ENCODE results near the gene LMX1A. TPM values are rescaled to one million over a fixed set of nuclear protein-coding genes. Genes with fewer than 3 reads are reported as not detected.

Gene LMX1A
- total RNA-seq, 6 experiments from 2014 or later, result not detected

DNA sequence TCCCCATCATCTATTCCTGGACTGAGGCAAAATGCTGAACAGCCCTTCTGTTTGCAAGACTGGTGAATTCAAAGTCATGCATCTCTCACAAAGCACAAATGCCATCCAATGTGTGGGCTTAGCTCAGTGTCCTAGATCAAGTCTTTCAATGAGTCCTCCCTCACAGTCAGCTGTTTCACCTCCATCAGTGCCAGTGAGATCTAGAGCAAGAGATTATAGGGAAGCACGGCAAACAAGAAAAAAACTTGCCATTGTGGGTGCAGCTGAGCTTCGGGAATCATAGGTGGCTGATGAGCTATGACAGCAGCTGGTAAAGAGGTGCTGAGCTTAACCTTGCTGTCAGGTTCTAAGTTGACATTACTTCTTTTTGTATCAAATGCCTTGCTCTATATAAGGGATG lies 130.2 kb downstream of the LMX1A start:
- Mint-ChIP-seq H3K4me1 (ENCODE audit: low read depth) (no peaks in the 10 kb centered on the region), H3K36me3 (ENCODE audit: low read depth) (no peaks in the 10 kb centered on the region), H3K27me3 (ENCODE audit: insufficient read depth) (no peaks in the 10 kb centered on the region; the same call in 1 of the 2 replicates), H3K27ac (no peak overlapping the region), H3K9me3 (peaks cover 5% of the 10 kb centered on the region), H3K4me3 (no peak overlapping the region)
- TF ChIP-seq, protein P1, sequence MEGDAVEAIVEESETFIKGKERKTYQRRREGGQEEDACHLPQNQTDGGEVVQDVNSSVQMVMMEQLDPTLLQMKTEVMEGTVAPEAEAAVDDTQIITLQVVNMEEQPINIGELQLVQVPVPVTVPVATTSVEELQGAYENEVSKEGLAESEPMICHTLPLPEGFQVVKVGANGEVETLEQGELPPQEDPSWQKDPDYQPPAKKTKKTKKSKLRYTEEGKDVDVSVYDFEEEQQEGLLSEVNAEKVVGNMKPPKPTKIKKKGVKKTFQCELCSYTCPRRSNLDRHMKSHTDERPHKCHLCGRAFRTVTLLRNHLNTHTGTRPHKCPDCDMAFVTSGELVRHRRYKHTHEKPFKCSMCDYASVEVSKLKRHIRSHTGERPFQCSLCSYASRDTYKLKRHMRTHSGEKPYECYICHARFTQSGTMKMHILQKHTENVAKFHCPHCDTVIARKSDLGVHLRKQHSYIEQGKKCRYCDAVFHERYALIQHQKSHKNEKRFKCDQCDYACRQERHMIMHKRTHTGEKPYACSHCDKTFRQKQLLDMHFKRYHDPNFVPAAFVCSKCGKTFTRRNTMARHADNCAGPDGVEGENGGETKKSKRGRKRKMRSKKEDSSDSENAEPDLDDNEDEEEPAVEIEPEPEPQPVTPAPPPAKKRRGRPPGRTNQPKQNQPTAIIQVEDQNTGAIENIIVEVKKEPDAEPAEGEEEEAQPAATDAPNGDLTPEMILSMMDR (IDR thresholded peaks at IDR 0.05), result no peak
- DNase-seq, result no peak

DNA sequence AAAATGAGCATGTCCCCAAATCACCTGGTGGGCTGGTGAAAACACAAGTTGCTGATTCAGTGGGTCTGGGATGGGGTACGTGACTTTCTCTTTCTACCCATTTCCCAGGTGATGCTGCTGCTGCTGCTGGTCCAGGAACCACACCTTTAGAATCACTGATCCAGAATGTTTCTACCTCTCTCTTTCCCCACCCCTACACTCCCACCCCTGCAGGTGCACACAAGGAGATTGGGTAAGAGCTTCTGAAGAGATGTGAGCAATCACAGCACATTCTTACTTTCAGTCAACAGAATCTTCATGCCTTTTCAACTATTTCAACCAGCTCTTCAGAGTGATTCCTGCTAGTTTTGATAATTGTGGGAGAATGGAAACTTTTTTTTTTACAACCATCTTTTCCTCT lies 130.9 kb downstream of the LMX1A start:
- Mint-ChIP-seq H3K4me3 (no peak overlapping the region), H3K27me3 (ENCODE audit: insufficient read depth) (no peaks in the 10 kb centered on the region; the same call in 1 of the 2 replicates), H3K9me3 (peaks cover 5% of the 10 kb centered on the region), H3K36me3 (ENCODE audit: low read depth) (no peaks in the 10 kb centered on the region), H3K27ac (no peak overlapping the region), H3K4me1 (ENCODE audit: low read depth) (no peaks in the 10 kb centered on the region)
- TF ChIP-seq, protein P1 (IDR thresholded peaks at IDR 0.05), result no peak
- DNase-seq, result no peak

DNA sequence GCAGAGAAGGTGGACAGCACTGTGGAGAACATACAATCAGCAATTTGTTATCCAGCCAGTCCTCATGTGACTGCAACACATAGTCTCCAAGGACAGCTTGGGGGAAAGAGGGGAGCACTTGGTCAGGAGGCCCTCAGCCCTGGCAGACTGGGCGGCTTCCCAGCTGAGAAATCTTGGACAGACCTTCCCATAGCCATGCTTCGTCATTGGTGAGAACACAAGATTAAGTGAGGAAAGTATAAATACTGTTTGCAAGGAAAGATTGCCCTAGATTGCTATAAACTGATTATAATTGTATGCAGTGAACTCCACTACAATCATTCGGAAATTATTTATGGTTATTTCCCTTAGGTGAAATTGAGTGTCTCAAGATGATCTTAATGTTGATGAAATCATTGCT lies 131.5 kb downstream of the LMX1A start:
- Mint-ChIP-seq H3K27ac (no peak overlapping the region), H3K9me3 (peaks cover 5% of the 10 kb centered on the region), H3K36me3 (ENCODE audit: low read depth) (no peaks in the 10 kb centered on the region), H3K4me3 (no peak overlapping the region), H3K27me3 (ENCODE audit: insufficient read depth) (no peaks in the 10 kb centered on the region; the same call in 1 of the 2 replicates), H3K4me1 (ENCODE audit: low read depth) (no peaks in the 10 kb centered on the region)
- no peak for DNase-seq
- TF ChIP-seq, protein P1 (IDR thresholded peaks at IDR 0.05), result no peak

DNA sequence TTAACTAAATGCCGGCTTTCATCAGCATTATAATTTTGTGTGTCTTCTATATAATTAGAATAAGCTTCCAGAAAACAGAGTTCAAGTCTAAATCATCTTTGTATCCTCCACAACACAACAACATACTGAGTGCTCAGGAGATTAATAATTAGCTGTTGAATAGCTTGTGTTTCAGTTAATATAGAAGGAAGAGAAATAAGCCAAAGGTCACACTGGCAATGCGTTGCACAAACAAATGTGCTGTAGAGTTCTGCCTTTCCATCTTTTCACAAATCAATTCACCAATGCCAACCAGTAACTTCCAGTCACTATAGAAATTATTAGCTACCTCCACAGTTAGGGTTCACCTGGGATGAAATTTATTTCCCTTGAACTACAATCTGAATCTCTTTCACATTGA lies 132.0 kb downstream of the LMX1A start:
- H3K36me3 Mint-ChIP-seq (ENCODE audit: low read depth), result no peaks in the 10 kb centered on the region
- no peaks in the 10 kb centered on the region for H3K4me1 Mint-ChIP-seq (ENCODE audit: low read depth)
- H3K4me3 Mint-ChIP-seq, result no peak overlapping the region
- TF ChIP-seq, protein P1 (IDR thresholded peaks at IDR 0.05), result no peak
- peaks cover 5% of the 10 kb centered on the region for H3K9me3 Mint-ChIP-seq
- no peaks in the 10 kb centered on the region; the same call in 1 of the 2 replicates for H3K27me3 Mint-ChIP-seq (ENCODE audit: insufficient read depth)
- DNase-seq, result no peak
- H3K27ac Mint-ChIP-seq, result no peak overlapping the region

DNA sequence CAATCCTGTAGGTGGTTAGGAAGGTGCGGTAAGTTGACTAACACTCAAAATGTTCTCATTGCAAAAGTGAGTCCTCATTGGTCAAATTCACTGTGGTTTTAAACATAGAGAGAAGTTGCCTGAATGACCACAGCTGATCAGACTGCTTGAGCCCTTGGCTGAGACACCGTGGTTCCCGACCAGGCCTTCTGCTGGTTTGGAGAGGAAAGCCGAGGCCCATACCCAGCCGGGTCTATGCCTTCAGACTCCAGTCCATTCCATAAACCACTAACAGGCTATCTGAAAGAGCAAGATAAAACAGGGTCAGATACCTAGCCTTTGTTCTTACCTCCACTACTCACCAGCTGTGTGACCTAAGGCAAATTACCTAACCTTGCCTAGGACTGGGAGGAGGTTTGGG lies 133.9 kb downstream of the LMX1A start:
- H3K4me3 Mint-ChIP-seq, result no peak overlapping the region
- no peaks in the 10 kb centered on the region for H3K36me3 Mint-ChIP-seq (ENCODE audit: low read depth)
- no peak overlapping the region for H3K27ac Mint-ChIP-seq
- H3K9me3 Mint-ChIP-seq, result peaks cover 9% of the 10 kb centered on the region
- no peak for DNase-seq
- H3K4me1 Mint-ChIP-seq (ENCODE audit: low read depth), result no peaks in the 10 kb centered on the region
- H3K27me3 Mint-ChIP-seq (ENCODE audit: insufficient read depth), result peaks cover 2% of the 10 kb centered on the region; the same call in 1 of the 2 replicates
- TF ChIP-seq, protein P1 (IDR thresholded peaks at IDR 0.05), result no peak

DNA sequence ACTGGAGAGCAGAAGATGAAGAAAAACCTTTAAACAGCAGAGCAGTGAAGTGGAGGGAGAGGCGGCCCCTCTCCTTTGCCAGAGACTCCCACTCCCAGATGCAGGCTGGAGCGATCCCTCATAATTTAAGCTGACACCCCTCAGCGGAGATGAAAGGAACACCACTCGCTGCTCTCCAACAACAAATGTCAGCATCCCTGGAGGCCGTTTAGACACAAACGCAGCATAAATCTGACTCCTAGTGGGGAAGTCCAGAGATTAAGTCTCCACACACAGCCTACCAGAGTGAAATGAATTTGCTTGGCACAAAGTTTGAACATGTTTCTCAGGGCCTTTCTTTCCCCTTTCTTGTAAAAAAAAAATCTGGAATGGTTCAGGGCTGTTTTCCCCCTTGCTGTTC lies 137.8 kb downstream of the LMX1A start:
- H3K27ac Mint-ChIP-seq, result no peak overlapping the region
- no peaks in the 10 kb centered on the region for H3K36me3 Mint-ChIP-seq (ENCODE audit: low read depth)
- TF ChIP-seq, protein P1 (IDR thresholded peaks at IDR 0.05), result no peak
- no peak for DNase-seq
- no peaks in the 10 kb centered on the region for H3K4me1 Mint-ChIP-seq (ENCODE audit: low read depth)
- H3K4me3 Mint-ChIP-seq, result no peak overlapping the region
- H3K27me3 Mint-ChIP-seq (ENCODE audit: insufficient read depth), result peaks cover 6% of the 10 kb centered on the region; the same call in 1 of the 2 replicates
- H3K9me3 Mint-ChIP-seq, result peaks cover 13% of the 10 kb centered on the region
